Osteoblast (primary cell): ENCODE measurements around the gene CRIP2. TPM values are rescaled to one million over a fixed set of nuclear protein-coding genes. Genes with fewer than 3 reads are reported as not detected.

ENCODE experiments used
- DNase-seq: peaks from one replicate; pipeline ENCODE4 v3.0.0; 2011; ENCODE audit warnings: low spot score, mixed read lengths; ENCODE audit not compliant: insufficient read length; ENCODE audit errors: missing footprints
- H2AFZ ChIP-seq: 2 replicates; pipeline ENCODE4 v1.6.0; 2011; ENCODE audit warnings: mild to moderate bottlenecking, low read length
- H3K27ac ChIP-seq: 2 replicates; pipeline ENCODE4 v1.5.1; 2011; ENCODE audit warnings: mild to moderate bottlenecking, low read depth, low read length, moderate library complexity
- H3K27me3 ChIP-seq: 2 replicates; pipeline ENCODE4 v1.6.0; 2012; ENCODE audit warnings: mild to moderate bottlenecking, control low read depth, inconsistent platforms, low read length, moderate library complexity; ENCODE audit not compliant: insufficient read depth
- H3K36me3 ChIP-seq: 2 replicates; pipeline ENCODE4 v1.5.1; 2011; ENCODE audit warnings: mild to moderate bottlenecking, low read length, control low read depth, moderate library complexity; ENCODE audit not compliant: insufficient read depth
- H3K4me1 ChIP-seq: 2 replicates; pipeline ENCODE4 v1.5.1; 2011; ENCODE audit warnings: mild to moderate bottlenecking, low read length, control low read depth, moderate library complexity; ENCODE audit not compliant: insufficient read depth
- H3K4me2 ChIP-seq: 2 replicates; pipeline ENCODE4 v1.6.0; 2011; ENCODE audit warnings: mild to moderate bottlenecking, low read length; ENCODE audit not compliant: insufficient read depth
- H3K4me3 ChIP-seq: fragments of 200-600 bp; sonication (generic); 3 replicates; pipeline ENCODE4 v1.5.1; 2012; ENCODE audit warnings: mild to moderate bottlenecking, low read length, inconsistent platforms; ENCODE audit not compliant: insufficient read depth
- H3K79me2 ChIP-seq: 2 replicates; pipeline ENCODE4 v1.6.0; 2012; ENCODE audit warnings: mild to moderate bottlenecking, low read length, control low read depth, inconsistent platforms; ENCODE audit not compliant: insufficient read depth
- H3K9me3 ChIP-seq: 2 replicates; pipeline ENCODE4 v1.5.1; 2011; ENCODE audit warnings: low read depth, low read length, control low read depth
- H4K20me1 ChIP-seq: 2 replicates; pipeline ENCODE4 v1.6.0; 2012; ENCODE audit warnings: mild to moderate bottlenecking, low read length, control low read depth; ENCODE audit not compliant: insufficient read depth
- total RNA-seq: library from RNA; depleted of rRNA; stranded (reverse); fragments of >200 nt; gene quantifications from 2 replicates; pipeline ENCODE4 v1.2.3, GENCODE V29; 2012
- TF ChIP-seq, protein P1 (sequence below): IDR thresholded peaks from 2 replicates; pipeline ENCODE4 v1.5.1; 2011; ENCODE audit warnings: mild to moderate bottlenecking, low read depth, low read length, moderate library complexity; ENCODE audit errors: extremely low read depth

Gene CRIP2
- total RNA-seq, 1 donor, result 43.8 TPM

- Histone ChIP-seq H3K36me3 (peaks cover 13% of the 10 kb centered on the region), H4K20me1 (peaks cover 23% of the 10 kb centered on the region), H3K9me3 (no peaks in the 10 kb centered on the region), H3K79me2 (no peaks in the 10 kb centered on the region), H3K27ac (no peak overlapping the region), H3K4me1 (peaks cover 24% of the 10 kb centered on the region), H3K27me3 (no peaks in the 10 kb centered on the region), H3K4me2 (no peak overlapping the region), H2AFZ (no peak overlapping the region), H3K4me3 (no peak overlapping the region)
- TF ChIP-seq, protein P1, sequence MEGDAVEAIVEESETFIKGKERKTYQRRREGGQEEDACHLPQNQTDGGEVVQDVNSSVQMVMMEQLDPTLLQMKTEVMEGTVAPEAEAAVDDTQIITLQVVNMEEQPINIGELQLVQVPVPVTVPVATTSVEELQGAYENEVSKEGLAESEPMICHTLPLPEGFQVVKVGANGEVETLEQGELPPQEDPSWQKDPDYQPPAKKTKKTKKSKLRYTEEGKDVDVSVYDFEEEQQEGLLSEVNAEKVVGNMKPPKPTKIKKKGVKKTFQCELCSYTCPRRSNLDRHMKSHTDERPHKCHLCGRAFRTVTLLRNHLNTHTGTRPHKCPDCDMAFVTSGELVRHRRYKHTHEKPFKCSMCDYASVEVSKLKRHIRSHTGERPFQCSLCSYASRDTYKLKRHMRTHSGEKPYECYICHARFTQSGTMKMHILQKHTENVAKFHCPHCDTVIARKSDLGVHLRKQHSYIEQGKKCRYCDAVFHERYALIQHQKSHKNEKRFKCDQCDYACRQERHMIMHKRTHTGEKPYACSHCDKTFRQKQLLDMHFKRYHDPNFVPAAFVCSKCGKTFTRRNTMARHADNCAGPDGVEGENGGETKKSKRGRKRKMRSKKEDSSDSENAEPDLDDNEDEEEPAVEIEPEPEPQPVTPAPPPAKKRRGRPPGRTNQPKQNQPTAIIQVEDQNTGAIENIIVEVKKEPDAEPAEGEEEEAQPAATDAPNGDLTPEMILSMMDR, result no peak
- peak; percentile 94 for DNase-seq
These were observed 2.7 kb upstream of the CRIP2 start for GRCh38 chr14:105471823-105472485.

- no peak for DNase-seq
- no peak overlapping the region for H3K4me2 ChIP-seq
These were observed 2.1 kb upstream of the CRIP2 start for GRCh38 chr14:105472486-105472991.

GRCh38 chr14:105473033-105473676 is 1.5 kb upstream of the CRIP2 start:
- Histone ChIP-seq H2AFZ (no peak overlapping the region), H3K27me3 (no peaks in the 10 kb centered on the region), H3K4me2 (peak overlapping the region; percentile 76), H3K79me2 (peaks cover 4% of the 10 kb centered on the region), H4K20me1 (peaks cover 23% of the 10 kb centered on the region), H3K4me3 (no peak overlapping the region), H3K27ac (no peak overlapping the region), H3K36me3 (peaks cover under 1% of the 10 kb centered on the region), H3K4me1 (peaks cover 26% of the 10 kb centered on the region), H3K9me3 (no peaks in the 10 kb centered on the region)
- TF ChIP-seq, protein P1, result no peak
- DNase-seq, result peak; percentile 94

More at GRCh38 chr14:105472486-105472991, 2.1 kb upstream of the CRIP2 start:
- H3K27me3 ChIP-seq, result no peaks in the 10 kb centered on the region
- peaks cover 26% of the 10 kb centered on the region for H3K4me1 ChIP-seq
- H2AFZ ChIP-seq, result no peak overlapping the region
- no peak overlapping the region for H3K4me3 ChIP-seq
- no peaks in the 10 kb centered on the region for H3K9me3 ChIP-seq
- no peak overlapping the region for H3K27ac ChIP-seq
- TF ChIP-seq, protein P1, result no peak
- H3K36me3 ChIP-seq, result peaks cover 7% of the 10 kb centered on the region
- peaks cover 23% of the 10 kb centered on the region for H4K20me1 ChIP-seq
- H3K79me2 ChIP-seq, result peaks cover 4% of the 10 kb centered on the region
